Activated CD4-positive, alpha-beta T cell treated with anti-CD3 and anti-CD28 coated beads for 24 hours (primary cell): ENCODE data around the gene RHOBTB1.
"Not testable (repeated sequence)": the region's sequence is repeated elsewhere in the genome, so short reads cannot be mapped to it uniquely, and the experiment has no call there.

Experiments used
- DNase-seq, 2 donors: peaks; one replicate each; pipeline ENCODE4 v3.0.0-alpha.2; 2020; ENCODE audit warnings: low read depth in 2 of 2

Gene RHOBTB1

DNA sequence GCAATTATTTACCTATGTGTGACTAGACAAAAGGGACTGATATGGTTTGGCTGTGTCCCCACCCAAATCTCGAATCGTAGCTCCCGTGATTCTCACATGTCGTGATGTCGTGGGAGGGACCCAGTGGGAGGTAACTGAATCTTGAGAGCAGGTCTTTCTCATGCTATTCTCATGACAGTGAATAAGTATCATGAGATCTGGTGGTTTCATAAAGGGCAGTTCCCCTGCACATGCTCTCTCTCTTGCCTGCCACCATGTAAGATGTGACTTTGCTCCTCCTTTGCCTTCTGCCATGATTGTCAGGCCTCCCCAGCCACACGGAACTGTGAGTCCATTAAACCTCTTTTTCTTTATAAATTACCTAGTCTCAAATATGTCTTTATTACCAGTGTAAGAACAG lies 37.2 kb downstream of the RHOBTB1 start:
- DNase-seq, result not testable (repeated sequence)

DNA sequence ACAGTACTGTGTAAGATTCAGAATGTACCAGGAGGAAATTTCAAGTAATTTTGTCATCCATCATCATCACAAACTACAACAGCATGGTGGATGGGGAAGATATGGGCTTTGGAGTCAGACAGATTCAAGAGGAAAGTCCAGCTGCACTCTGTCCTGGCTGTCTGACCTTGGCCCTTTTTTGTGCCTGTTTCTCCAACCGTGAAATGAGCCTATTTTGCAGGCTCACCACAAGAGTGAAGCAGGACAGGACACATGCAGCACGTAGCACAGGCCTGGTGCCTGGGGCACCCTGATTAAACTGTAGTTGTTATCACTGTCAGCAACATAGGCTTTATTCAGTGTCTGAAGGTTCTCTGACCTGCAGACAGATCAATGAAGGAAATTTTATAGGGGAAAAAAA lies 37.6 kb downstream of the RHOBTB1 start:
- no peak for DNase-seq

DNA sequence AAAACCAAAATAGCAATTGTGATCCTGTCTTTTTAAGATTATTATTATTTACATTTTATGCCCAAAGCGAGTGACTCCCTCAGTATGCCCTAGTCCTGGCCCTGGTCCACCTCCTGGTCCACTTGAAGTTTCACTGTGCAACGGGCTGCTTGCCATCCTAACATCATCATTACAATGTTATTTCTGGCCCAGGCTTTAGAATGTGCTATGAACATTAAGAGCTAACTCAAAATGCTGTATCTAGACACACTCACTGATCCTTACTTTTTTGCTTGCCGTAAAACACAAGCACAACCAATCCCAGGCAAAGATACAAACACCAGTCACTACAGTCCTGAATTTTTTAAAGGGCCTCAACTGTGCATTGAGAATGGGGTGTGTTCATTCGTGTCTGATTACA lies 38.4 kb downstream of the RHOBTB1 start:
- no peak for DNase-seq

DNA sequence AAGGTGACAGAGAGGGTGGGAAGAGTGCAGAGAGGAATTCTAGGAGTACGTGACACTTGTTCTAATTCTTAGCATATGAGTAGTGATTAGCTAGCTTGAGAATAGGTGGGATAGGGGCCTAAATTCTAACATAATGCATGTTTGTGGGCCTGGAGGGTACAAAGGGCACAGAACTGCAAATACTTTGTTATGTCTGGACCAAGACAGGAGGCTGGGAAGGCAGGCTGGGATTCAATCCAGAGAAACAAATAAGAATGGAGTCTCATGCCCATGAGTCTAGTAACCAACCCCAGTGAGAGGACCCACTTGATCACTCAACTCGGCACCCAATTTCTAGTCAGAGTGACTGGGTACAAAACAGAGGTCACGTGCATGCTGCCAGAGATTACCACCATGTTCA lies 40.9 kb downstream of the RHOBTB1 start:
- DNase-seq, result no peak

DNA sequence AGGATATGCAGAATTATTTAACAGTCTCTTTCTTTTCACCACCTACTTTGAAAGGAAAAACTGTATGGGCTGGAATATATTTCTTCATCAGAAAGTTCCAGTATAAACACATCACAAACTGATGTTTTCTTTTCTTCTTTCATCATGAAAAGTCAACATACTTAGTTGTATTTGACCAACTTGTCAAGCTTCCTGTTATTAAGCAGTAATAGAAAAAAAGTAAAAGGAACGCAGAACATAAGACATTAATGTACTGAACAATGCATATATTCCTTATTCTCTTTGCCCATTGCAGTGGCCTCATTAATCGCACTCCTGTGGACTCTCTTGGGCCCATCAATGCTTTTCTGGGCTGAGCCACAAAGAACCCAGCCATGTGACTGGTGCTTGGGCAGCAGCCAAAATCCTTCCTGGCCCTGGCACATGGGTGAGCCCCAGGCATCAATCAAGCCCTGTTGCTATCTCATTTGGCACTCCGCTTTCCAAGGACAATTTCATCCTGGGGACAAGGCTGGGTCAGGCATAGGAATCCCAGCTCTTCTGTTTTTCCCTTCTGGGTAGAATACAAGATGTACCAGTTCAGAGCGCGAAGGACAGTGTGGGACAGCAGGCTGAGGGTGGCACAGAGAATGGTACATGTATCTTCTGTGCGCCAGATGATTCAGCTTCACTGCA lies 42.3 kb downstream of the RHOBTB1 start:
- DNase-seq, result no peak

DNA sequence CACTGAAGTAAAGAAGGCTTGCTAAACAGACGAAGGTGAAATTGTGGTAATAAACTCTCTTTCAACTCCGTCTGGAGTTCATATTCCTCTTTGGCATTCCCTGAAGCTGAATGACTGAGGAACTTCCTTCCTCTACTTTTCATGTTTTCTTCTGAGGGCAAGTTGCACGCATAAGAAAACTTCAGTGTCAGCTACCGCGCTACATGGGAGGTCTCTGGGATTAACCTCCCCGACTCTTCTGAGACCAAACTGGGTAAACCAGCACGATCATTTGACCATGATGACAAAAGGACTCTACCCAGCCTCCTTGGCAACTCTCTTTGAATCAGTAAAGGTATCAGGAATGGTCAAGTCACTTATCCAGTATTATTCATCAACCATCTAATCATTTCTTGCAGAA lies 44.7 kb downstream of the RHOBTB1 start:
- no peak for DNase-seq

DNA sequence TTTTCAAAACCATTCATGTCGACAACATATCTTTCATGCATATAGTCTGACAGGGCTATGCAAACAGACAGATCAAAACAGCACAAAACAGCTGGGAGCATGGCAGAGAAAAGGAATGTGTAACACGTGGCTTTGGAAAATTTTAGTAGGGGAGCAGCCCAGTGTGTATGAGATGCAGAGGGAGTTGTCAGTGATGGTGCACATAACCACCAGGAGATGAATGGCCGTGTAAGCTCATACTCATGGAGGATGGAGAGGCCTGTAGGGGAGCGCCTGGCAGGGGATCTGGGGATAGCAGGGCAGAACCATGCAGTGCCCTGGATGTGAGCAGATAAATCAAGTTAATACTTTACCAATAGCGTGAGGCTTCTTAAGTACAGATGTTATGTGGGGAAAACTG lies 45.7 kb downstream of the RHOBTB1 start:
- DNase-seq, result no peak

DNA sequence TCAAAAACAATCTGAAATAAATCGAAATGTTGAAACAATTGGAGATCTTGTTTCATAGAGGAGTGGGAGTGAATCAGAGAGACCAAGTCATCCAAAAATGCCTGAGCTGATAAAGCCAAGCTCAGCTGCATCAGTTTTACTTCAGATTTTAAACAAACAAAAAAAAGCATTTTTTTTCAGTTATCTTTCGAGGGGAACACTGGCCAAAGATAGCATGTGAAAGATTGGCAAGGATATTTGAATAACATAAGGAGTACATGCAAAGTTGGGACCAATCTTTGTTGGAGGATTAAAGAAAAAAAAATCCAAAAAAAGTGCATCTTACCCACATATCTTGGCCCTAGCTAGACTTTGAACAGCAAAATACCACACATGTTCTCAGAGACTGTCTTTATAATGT lies 47.2 kb downstream of the RHOBTB1 start:
- DNase-seq, result no peak

DNA sequence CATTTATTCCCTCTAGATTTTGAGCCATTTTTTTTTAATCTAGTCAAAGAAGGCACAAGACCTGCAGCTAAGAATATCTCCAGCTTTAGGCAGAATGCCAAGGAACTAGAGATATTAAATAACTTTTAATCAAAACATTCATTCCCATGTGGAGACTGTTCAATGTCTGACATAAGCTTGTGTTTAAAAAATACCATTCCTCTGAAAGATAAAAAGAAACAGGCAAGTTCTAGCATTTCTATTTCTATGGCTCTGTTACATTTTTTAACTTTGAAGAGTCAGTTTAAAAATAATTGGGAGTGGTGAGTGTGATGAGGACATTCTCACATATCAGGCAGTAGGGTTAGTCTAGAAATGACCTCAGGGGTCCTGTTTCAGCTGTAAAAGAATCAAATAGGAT lies 48.0 kb downstream of the RHOBTB1 start:
- DNase-seq, result no peak

DNA sequence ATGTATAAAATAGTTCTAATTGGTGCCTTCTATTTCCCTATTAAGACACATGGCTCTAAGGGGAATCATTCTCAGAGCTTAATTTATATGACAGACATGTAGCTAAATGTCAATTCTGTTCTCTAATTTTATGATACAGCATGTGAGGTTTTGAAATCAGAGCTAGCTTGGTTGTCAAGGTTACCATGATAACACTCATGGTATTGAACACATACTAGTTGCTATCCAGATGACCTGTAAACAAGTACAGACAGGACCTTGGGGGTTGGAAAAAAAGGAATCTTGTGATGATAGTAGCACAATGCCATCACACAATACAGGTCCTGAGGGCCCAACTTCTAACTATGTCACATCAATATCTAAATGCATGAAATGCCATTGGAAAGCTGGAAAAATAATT lies 49.2 kb downstream of the RHOBTB1 start:
- no peak for DNase-seq

DNA sequence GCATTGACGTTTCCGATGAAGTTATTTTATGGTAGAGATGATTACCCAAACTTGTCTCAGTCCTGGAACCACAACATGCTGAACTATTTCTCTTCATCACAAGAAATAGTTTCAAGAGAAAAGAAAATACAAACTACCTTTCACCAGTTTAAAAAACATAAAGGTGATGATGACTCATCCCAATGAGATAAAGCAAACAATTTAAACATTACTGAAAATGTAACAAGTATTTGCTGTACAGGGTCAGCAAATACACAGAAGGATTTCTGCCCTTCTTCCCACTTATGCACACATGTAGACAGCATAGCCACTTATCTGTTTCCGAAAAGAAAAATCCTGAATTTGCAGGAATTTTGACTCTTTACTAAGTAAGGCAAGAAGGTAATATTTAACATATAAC lies 50.8 kb downstream of the RHOBTB1 start:
- no peak for DNase-seq

DNA sequence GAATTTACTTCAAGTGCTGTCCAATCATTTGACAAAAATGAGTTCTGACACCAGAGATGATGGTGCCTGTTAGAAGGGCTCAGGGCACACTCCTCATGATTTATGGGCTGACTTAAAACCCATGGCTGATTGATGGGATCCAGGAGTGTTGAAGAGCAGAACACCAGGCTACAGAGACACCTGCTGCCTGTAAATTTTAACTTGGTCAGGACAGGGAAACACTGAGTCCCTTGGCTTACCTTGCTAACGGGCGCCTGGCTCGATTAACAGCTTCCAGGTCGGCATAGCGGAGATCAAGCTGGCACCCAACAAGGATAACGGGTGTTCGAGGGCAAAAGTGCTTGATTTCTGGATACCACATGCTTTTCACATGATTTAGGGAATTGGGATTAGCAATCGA lies 51.4 kb downstream of the RHOBTB1 start:
- no peak for DNase-seq

DNA sequence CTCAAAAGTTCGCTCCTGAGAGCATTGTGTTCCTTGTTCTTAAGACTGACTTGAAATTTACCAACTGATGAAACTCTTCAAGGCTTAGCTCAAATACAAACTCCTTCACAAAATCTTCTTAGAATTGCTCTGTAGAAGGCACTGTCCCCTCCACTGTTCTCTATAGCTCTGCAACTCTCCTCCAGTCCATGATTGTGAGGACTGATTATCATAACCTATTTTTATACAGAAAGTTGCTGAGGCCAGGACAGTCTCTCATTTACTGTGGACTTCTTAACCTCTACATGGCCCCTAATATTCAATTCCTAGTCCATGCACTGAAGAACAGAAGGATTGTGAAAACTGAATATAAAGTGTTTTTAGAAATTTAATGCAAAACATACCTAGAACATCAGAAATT lies 53.2 kb downstream of the RHOBTB1 start:
- no peak for DNase-seq

DNA sequence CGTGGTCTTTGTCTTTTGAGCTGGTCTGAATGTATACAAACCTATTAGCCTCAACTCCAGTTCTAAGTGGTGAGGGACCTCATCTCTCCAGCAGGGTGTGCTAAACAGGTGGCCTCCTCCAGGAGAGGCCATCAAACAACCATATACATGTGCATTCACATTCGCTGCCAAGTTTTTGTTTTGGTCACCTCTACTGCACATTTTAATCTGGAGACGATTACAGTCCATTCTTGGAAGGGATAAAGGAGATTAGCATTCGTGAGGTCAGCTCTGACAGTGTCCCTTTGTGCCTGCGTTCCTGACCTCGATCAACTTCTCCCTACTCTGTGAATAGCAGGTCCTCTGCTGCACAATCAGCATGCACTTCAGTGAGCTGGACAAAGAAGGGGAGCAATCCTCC lies 60.8 kb downstream of the RHOBTB1 start:
- no peak for DNase-seq

DNA sequence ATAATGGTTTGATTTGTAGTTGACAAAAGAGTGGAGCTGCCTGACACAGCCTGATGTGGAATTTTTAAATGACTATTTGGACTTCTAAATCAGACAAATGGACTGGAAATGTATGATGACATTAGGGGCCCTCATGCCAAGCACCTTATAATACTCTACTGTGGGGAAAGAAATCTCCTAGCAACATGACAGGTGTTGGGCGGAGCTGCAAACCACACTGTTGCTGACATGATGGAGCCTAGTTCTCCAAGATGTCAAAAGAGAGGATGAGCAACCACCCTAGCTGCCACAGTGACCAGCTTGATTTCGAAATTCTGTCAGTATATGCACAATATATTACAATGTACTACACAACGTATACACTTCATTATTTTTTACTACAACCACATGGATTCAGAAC lies 65.8 kb downstream of the RHOBTB1 start:
- DNase-seq, result no peak

DNA sequence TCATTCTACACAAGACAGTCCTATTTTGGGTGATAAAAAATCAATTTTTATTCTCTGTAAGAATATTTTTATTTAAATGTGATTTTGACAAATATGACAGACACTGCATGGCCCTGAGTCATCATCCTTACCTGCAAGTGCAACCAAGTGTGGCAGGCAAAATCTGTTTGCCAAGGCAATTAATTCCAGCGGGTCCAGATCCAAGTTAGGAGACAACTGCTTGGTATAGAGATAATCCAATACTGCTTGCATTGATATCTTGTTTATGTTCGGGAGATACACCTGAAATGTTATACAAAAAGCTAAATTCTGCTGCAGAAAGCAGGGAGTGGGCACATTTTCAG lies 66.2 kb downstream of the RHOBTB1 start:
- no peak for DNase-seq

DNA sequence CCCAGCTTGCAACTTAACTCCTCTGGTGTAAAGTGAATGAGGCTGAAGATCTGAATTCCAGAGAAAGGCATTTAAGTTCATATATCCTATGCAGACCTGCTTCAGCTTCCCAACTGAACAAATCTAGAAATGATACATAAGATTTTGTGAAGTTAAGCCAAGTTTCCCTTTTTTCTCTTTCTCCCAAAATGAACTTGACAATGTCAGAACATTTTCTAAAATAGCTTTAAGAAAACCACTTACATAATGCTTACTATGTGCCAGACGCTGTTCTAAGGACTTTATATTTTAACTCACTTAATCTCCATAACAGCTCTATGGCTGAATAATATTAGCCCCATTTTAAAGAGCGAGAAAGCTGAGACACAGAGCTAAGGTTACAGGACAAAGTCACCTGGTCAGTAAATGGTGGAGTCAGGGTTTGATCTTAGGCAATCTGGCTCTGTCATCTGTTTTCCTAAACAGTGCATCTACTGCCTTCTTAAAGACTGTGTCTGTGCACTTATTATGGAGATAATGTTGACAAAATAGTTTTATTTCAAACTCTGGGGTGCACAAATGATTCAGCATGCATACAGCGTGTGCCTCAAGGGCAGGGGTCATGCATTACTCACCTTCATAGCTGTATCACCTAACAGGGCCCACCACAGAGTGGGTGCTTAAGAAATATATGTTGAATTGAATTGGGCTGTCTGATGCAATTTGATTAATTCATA lies 66.8 kb downstream of the RHOBTB1 start:
- DNase-seq, result no peak

DNA sequence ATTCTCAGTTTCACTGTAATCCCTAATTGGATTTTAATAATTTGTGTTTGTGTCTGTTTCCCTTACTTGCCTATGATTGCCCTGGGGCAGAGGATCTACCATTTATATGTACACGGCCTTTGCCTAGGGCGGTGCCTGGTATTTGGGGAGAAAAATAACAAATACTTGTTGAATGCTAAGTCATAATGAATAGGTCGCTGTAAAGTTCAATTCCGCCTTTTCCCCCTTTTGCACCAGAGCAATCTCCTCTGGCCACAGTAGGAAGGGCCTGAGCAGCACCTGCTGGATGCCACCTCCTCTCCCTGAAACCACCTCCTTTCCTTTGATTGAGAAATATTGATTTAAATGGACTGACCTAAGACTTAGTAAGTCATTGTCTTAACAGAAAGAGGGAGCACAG lies 70.2 kb downstream of the RHOBTB1 start:
- no peak for DNase-seq

DNA sequence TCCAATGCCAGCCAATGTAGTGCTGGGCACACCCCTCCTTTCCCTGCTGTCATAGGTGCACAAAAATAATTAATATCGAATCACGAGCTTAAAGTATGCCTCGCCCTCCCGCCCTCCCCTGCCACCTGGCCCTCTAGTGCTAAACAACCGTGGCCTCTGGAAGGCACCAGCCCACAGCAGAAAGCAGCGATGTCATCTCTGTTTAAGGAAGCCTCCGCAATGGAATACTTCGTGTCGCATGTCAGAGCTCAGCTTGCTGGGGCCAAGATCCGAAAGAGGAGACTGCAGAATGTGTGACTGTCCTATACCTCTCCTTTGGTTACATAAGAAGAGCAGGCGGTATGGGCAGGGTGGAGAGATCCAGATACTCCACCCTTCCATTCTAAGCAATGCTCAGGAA lies 71.5 kb downstream of the RHOBTB1 start:
- no peak for DNase-seq

DNA sequence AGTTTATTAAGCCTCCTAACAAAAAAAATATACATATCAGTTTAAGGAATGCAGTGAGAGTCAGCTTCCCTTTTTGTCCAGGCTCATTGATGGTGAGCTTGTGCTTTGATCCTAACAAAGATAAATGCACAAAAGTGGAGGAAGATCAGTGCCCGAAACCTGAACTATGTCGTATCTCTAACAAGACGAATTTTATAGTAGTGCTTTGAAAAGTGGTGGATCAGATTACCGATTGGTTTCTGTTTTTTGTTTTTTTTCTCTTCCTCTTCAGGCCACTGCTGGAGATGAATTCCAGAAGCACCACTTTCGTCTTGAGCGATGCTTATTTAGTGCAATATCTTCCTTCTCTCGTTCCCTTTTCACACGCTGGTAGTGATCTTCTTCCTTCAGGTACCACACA lies 72.8 kb downstream of the RHOBTB1 start:
- DNase-seq, result no peak

DNA sequence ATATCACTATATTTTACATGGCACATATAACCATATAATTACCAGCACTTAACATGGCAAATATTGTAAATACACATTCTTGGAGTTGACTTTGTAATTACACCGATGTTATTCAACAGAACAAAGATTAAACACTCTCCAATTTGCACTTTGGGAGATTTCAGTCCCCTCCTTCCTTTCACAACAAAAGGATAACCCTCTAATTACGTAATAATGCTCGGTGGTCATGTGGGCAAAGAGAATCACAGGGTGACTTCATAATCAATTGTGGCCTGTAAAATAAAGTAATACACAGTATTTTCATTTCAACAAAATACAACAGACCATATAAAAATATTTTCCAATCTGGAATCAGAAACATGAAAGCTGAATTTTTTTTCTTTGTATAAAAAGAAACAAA lies 73.2 kb downstream of the RHOBTB1 start:
- no peak for DNase-seq

DNA sequence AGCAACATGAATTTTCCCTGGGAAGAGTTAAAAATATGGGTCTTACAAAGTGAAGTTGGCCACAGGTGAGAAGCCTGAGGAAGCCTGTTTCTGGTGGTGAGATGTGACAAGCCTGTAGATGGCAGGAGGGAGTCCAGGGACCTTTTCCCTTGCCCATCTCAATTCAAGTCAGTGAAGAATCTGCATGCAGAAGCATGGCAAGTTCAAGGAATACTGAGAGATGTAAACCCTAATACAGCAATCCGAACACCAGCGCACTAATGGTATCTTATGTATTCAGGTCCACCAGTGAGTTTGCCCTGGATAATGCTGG lies 73.6 kb downstream of the RHOBTB1 start:
- no peak for DNase-seq

DNA sequence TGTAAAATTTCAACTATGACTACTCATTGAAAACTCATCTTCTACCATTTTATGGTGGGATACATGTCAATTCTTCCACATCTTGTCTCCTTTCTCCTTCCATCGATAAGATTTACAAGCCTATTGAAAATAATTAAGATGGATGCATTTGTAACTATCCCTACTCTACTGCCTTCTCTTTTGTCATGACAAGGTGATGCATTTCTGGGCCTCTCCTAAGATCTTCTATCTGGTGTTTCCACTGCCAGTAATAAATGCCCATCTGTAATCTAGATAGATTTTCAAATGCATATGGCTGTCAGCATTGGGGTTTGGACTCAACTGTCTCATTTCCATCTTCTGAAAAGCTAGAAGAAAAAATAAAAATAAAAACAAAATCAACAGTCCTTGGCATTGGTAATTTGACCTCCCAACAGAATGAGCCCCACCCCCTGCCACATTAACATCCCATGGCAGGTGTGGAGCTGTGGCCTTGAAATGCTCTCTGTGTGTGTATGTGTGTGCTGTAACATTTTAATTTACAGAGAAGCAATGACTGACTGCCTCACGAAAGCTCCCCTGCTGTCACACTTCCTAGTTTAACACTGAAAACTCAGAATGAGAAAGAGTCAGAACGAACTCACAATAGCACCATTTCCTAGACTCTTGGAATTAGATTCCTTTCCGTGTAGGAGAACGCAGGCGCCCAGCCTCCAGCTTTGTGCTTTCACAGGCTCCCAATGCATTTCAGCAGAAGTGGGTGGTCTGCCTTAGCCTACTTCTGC lies 74.2 kb downstream of the RHOBTB1 start:
- DNase-seq, result no peak
